ENCODE results near the gene P4HA2.

The P4HA2 gene

DNA sequence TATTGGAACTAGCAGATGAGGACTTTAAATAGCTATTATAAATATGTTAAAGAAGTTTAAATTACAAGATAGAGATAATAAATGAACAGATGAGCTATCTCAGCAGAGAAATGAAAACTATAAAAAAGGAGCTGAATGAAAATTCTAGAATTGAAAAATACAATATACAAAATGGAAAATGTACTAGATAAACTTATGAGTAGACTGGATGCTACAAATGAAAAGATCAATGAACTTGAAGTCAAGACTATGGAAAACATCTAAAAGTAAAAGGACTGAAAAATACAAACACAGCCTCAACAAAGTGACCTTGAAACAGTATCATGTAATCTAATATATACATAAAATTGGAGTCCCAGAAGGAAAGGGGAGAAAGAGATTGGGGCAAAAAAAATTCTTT, 19.2 kb upstream of the P4HA2 start:
- DNase-seq = no peak

DNA sequence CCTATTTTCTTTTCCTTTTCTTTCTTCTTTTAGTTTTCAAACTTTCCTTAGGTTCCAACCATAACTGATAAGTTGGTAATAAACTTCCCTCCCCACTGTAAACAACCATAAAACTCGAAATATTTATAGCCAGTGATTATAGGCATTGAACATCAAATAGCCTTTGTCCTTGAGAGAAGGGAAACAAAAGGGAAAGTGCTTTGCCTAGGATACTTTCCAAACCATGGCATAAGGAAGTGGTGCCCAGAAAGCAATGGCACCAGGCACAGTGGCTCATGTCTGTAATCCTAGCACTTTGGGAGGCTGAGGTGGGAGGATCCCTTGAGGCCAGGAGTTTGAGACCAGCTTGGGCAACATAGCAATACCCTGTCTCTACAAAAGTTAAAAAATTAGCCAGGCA, 17.9 kb upstream of the P4HA2 start:
- no peak for DNase-seq

DNA sequence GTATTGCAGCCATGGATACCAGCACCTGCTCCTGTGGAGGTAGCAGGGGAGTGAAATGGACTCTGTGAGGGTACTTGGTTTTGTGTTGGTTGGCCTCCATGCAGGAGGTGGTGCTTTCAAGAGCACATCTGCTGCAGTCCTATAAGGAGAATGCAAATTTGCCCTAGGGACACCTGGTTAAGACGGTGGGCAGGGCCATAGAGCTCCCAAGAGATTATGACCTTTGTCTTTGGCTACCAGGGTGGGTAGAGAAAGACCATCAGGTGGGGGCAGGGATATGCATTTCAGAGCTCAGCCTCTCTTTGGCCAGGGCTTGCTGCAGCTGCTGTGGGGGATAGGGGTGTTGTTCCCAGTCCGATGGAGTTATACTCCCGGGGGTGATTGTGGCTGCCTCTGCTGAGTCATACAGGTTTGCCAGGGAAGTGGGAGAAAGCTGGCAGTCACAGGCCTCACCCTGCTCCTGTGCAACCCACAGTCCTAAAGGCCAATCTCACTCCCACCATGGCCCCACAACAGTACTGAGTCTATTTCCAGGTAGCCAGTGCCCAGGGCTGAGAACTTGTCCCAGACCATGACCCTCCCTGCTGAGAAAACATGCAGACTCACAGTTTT, 15.8 kb upstream of the P4HA2 start:
- DNase-seq = no peak

DNA sequence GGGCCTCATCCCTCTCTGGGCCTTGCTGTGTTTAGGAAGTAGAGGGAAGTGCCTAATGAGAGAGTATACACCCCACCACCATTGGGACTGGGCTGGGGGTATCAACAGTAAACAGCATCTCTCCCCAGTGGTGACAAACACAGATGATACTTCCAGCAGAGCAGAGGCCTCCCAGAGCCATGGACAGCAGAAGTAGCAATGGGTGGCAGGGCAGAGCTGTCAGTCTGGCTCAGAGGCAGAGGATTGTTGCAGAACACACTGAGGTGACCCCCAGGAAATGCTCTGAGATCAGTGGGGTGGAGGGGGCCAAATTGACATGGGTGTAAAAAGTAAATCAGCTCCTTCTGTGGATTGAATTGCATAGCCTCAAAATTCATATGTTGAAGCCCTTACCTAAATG, 12.1 kb upstream of the P4HA2 start:
- no peak for DNase-seq

DNA sequence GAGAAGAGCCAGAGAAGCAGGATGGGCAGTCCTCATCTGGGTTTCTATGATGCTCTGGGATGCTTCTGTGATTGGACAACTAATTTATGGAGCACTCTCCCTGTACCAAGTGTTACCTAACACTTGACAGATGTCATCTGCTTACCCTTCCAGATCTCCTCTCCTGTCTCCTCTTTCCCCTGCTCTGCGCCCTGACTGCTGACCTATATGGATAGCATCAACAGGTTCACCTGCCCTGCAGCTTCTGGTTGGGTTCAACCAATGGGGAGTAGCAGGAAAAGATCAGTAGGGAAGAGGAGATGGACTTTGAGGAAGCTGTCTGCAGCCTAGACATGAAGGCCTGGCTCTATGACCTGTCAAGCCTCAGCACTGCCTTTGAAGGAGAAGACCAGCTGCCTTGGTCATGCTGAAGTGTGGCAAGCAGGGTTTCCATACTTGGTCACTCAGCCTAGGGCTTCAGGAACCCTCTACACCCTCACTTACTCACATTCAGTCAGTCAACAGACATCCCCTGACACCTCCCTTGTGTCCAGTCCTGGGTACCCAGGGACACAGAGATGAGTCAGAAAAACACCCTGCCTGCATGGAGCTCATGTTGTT, 11.3 kb upstream of the P4HA2 start:
- DNase-seq = no peak

DNA sequence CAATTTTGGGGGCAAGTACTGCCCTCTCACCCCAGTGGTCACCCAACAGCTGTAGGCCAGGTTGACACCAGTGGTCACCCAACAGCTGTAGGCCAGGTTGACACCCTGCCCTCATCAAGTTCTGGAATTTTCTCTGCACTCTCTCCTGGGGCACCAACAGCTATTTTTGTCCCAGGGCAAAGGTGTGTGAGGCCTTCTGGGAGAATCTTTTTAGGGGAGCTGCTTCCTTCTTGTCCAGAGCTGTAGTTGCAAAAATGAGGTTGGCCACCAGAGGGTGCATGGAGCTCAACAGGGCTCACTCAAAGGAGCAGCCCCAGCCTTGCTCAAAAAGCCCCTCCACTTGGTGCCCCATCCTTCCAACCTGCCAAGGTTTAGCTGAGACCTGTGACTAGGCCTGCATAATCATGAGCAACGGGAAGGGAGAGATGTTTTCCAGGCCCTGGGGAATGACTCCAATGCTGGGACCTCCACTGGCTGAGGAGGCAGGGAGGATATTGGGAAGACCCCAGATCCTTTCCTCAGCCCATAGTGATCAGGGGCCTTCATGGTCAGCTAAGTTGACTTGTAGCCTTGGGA, 10.6 kb upstream of the P4HA2 start:
- no peak for DNase-seq

DNA sequence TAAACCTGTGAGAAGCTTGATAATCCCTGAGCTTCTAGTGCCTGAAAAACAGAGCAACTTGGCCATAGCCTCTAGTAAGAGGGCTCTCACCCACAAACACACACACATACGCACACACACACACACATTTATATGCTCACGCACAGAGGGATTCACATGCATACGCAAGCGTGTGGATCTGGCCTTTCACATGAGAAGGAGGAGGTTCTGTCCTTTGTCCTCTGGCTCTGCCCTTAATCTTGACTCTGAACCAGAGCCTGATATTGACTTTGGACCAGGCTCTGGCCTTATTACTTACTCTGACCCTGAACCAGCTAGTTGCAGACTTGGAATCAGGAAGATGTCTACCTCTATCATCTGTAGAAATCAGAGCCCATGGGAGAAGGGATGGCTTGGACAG, 10.0 kb upstream of the P4HA2 start:
- DNase-seq = no peak

DNA sequence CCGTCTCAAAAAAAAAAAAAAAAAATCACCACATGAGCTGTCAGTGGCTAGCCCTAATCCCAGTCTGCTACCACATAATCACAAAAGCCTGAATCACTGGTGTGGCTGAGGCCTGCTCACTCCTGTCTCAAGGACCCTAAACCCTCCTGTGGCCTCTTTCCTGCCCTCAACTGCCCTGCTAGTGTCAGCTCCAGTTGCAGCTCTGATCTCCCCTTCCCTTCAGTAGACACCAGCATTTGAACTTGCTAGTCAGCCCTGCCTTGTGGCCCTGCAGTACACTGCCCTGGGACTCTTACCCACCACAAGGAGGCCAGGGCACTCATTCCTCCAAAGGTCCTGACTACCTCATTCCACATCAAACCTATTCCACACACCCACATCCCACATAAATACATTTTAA, 9.5 kb upstream of the P4HA2 start:
- DNase-seq = no peak

DNA sequence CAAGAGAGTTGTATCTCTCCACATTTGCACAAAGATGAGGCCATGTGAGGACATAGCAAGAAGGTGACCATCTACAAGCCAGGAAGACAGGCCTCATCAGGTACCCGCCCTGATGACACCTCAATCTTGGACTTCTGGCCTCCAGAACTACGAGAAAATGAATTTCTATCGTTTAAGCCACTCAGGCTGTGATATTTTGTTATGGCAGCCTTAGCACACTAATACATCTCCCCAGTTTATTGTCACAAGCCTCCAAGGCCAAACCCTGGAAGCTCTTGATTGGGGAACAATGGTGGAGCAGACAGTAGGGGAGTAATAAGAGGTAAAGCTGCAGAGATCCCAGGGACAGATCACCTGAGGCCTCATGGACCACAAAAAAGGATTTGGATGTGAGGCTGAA, 7.7 kb upstream of the P4HA2 start:
- no peak for DNase-seq

DNA sequence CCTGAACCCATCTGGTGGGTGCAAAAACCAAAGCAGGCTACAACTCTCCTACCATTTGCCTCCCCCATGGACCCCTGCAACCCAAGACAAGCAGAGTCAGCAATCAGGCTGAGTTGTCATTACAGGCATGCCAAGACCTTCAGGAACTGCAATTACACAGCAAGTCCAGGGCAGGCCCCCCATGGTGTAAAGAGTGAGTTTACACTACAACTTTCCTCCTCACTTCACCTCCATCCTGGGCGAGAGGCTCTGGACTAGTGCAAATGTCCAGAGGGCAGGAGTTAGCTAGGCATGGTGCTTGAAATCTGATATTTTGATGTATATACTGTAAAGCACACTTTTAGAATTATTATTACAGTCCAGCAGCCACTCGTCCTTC, 7.0 kb upstream of the P4HA2 start:
- no peak for DNase-seq

DNA sequence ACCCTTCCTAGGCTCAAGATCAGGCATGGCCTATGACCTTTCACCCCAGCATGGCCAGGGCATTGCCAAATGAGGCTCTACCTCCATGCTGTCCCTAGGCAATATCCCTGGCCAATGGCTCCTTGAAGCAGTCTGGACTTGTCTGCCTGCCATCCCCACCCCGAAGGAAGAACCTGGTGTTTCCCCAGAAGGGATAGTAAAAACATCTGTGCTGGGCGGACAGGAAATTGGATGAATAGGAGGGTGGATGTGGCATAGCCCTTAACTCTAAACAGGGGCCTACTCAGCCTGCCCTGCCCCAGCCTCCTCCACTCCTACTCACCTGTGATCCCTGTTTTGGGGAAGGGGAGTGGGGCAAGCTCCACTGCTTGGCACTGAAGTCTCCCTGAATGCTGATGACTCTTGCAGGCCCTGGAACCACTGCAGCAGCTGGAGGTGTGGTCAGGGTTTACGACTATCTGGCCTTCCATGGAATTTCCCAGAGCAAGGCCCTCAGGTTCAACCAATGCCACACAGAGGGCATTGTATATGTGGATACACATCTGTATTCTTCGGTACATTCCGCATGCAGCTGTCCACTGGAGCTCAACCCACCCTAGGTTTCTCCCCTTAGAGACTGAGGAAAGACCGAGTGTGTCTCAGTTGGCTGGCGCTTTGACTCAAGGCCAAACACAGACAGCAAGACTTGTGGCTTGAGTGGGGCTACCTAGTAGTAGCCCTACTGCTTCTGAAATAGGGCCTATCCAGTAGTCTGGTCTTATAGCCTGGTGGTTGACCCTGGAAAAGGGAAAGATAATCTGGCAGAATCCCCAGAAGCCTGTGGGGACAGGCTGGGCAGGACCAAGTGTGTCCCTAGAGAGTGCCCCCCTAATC, 6.4 kb upstream of the P4HA2 start:
- DNase-seq = no peak

DNA sequence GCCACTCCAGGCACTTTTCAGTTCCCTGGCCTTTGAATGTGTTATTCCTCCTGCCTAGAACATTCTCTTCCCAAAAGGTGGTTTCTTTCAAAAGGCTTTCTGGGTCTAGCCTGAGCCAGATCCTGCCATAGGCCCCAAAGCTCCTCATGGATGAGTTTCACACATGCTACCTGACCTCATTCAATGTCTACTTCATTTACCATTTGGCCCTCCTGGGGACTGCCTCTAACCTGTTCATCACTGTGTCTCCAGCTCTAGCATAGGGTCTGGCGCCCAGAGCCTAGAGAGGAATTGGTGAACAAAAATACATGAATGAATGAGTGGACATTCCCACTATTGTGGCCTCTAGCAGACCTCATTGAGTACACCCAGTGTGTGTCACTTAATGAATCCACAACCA, 5.4 kb upstream of the P4HA2 start:
- DNase-seq = no peak

DNA sequence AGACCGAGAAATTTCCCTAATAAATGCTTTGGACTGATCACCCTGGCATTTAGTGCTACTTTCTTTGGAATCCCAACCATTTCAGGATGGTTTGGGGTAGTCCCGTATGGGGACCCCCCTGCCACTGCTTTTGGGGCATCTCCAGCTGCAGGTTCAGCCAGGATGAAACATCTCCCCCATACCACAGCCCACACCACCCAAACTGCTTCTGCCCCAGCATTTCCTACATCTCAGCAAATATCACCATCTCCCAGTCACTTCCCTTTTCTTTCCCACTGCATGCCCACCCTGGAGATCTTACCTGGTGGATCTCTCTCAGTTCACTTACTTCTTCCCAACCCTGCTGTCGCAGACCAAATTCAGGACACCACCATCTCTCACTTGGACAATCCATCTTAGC, 4.8 kb upstream of the P4HA2 start:
- DNase-seq = no peak

DNA sequence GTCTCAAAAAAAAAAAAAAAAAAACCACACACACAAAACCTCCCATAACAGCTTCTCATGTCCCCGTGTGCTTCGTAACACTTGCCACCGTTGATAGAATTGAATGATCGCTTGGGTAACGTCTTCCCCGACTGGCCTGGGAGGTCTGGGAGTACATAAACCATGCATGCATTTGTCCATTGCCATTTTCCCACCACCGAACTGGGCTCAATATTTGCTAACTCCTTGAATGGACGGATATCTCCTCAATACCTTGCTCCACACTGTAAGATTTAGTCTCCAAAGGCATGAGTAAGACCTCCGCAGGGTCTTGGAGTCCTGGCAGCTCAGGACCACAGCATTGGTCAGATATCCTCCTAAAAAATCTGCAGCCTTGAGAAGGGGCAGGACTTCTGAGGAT, 3.2 kb upstream of the P4HA2 start:
- no peak for DNase-seq

DNA sequence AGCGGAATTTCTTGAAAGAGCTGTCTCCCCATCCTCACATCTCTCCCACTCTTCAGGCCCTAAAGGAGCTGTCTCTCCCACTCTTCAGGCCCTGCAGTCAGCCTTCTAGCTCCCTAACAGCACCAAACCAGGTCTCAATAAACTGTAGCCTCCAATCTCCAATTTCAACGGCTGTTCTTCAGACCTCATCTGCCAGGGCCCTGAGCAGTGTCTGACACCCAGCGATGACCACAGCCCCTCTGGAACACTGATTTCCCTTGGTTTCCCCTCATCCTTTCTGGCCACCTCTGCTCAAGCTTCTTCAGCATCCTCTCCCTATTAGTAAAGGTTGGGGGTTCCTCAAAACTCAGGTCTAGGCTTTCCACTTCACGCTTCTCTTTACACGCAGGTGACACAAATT, 1.6 kb upstream of the P4HA2 start:
- no peak for DNase-seq

DNA sequence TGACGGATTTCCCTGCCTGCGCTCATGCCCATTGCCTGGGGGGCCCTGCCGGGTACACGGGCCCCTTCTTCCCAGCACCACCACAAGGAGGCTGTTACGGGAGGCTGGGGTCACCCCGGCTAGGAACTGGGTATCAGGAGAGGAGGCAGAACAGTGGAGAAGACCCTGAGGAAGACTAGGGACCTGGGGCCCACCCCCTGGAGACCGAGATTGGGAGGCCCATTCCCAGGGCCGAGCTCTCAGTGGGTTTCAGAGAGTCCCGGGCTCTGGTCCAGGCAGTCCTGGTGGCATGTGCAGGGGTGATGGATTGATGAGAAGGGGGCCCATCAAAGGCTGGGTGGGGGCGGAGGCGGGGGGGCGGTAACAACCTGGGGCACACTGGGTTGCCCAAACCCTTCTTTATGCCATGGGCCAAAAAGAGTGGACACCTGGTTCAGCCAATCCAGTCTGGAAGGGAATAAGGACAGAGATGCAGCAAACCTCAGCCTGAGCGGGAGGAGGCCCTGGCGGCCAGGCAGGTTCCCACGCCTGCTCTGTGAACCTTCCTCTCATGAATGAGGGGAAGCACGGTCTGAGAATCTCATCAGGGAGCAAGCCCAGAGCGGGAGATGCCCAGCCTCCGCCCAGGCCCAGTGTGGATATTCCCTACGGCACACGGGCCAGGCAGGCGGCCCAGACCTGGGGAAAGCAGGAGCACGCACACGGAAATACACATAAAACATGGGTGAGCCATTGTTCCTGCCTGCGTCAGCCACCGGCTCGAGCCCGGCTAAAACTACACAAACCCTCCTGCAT, 785 bp upstream of the P4HA2 start:
- DNase-seq = no peak

DNA sequence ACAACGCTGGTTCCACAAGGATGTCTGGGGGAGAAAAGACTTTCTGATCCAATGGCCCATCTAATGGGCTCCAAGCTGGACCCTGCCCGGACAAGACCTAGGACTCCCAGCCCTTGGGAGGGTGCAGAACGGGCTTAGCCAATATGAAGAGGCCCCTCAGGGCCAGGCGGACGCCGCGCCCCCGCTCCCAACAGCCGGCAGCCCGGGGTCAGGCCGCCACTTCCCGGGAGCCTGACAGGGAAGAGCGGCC, 493 bp downstream of the P4HA2 start:
- DNase-seq = no peak

DNA sequence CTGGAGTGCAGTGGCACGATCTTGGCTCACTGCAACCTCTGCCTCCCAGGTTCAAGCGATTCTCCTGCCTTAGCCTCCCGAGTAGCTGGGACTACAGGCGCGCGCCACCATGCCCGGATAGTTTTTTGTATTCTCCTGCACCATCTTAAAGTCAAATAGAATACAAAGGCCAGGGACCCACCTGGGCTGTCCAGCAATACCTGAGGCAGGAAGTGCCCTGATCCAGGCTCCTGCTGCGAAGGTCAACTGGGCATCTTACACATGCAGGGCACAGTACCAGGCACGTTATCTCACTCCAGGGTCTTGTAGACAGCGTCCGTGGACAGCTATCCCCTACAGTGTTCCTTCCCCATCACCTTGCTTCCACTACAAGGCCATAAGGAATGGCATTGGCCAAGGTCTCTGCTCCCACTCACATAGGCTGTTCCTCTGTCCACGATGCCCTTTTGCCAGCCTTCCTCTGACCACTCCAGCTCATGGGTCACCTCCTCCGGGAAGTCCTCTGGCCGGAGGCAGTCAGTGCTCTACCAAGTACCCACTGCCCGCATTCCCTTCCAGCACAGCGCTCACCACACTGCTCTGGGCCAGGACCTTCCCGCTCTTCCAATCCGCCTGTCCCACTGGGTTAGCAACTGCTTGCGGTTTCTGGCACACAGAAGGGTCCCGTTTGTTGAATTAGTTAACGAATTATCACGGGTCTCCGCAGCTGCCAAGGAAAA, 978 bp downstream of the P4HA2 start:
- DNase-seq = no peak

DNA sequence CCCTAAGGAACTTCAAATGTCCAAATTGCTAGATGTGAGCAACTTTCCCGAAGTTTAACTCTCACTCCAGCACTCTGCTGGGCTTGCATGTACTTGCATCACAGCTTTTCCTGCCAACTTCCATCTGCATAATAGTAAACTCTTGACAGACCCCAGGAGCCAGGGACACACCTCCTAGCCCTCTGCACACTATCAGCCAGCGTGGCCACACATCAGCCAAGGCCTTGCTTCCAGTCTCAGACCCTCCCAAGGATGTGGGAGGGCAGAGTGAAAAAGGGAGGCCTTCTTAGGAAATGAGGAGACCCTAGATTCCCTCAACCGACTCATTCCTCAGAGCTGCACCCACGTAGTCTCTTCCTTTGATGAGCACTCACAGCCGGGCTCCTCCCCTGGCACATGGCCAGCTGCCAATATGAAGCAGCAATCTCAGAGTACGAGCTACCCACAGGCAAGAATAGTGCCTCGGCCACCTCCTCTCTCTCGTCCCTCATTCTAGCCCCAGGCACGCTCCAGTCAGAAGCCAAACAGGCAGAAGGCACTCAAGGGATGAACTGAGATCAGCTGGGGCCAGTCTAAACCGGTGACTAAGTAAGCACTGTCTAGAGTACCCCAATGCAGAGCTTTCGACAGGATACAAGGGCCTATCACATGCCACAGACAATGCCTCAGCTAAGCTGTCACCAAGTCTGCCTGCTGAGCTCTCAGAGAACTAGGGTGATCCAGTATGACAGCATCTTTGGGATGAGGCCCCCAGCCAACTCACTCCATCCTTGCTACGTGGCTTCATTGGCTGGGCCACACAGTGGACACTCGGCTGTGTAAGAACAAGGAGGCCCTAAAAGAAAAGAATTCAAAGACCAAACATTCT, 2.3 kb downstream of the P4HA2 start:
- no peak for DNase-seq

DNA sequence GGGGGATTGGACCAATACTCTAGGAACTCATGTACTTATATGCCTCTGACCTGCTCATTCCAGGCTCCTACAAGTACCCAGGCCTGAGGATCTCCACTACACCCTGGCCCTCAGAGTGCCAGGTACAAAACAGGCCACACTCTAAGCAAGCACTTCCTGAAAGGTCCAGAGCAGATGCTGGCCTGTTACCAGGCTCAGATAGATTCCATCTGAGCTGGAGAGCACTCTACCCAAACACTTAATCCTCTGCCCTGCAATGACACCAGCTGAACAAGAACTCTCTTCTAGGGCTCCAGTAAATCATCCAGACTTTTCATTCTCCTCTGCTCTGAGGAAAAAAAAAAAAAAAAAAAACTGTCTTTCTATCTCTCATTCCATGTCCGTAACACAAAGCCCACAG, 2.9 kb downstream of the P4HA2 start:
- no peak for DNase-seq

DNA sequence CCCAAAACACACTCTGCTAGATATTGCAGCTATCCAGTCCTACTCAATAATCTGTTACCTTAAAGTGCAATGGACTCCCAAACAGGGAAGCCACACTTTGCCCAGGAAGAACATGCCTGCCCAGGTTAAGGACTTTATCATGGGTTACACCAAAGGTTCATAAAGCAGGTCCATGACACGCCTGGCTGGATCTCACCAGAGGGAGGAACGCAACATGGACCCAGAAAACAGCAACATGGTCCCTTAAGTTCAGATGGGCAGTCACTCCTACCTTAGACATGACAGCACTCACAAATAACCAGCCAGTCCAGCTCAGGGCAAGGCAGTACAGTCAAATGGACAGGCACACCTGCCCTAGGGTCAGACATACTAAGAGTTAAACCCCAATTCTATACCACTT, 3.8 kb downstream of the P4HA2 start:
- DNase-seq = no peak

DNA sequence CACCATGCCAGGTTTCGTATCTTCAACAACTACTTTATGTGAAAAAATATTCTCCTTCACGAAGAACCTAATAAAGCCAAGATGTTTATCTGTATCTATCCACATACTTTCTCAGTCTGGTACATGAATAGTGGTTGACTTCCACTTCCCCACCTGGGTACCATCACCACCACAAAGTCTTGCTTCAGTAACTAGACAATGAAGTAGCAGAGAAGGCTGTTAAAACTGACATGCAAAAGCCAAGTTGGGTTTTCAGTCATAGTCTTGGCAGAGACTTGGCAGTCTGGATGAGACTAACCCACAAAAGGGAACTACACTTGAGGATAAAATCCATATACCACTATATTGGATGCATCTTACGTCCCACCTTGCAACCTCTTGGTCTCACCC, 5.0 kb downstream of the P4HA2 start:
- no peak for DNase-seq

Data from GF-D8 (cell line).